Trophoblast cell (in vitro differentiated cells and primary cell): ENCODE results near the gene MAP4K3.
"Not testable (repeated sequence)": the region's sequence is repeated elsewhere in the genome, so short reads cannot be mapped to it uniquely, and the experiment has no call there.

ENCODE experiments used
- DNase-seq, 2 donors: peaks; one replicate each; pipeline ENCODE4 v3.0.0-alpha.2; 2016
- H2AFZ ChIP-seq: 2 replicates; pipeline ENCODE4 v1.6.1; 2013; ENCODE audit warnings: low read length, moderate library complexity, mild to moderate bottlenecking; ENCODE audit not compliant: insufficient read depth, poor library complexity
- H2AK5ac ChIP-seq: 2 replicates; pipeline ENCODE4 v1.6.1; 2013; ENCODE audit warnings: mild to moderate bottlenecking, low read length
- H2BK120ac ChIP-seq: 2 replicates; pipeline ENCODE4 v1.6.1; 2013; ENCODE audit warnings: low read length, mild to moderate bottlenecking, moderate library complexity; ENCODE audit not compliant: insufficient read depth, poor library complexity
- H2BK12ac ChIP-seq: 2 replicates; pipeline ENCODE4 v1.6.1; 2013; ENCODE audit warnings: mild to moderate bottlenecking, low read length, moderate library complexity
- H2BK5ac ChIP-seq: 2 replicates; pipeline ENCODE4 v1.6.1; 2013; ENCODE audit warnings: low read length, low read depth, moderate library complexity, mild to moderate bottlenecking; ENCODE audit not compliant: poor library complexity
- H3K14ac ChIP-seq: 2 replicates; pipeline ENCODE4 v1.6.1; 2013; ENCODE audit warnings: mild to moderate bottlenecking, low read length
- H3K18ac ChIP-seq: 2 replicates; pipeline ENCODE4 v1.6.1; 2013; ENCODE audit warnings: mild to moderate bottlenecking, low read length
- H3K23ac ChIP-seq: 2 replicates; pipeline ENCODE4 v1.6.1; 2013; ENCODE audit warnings: low read length
- H3K27ac ChIP-seq: 2 replicates; pipeline ENCODE4 v1.5.1; 2013; ENCODE audit warnings: low read depth, mild to moderate bottlenecking, inconsistent platforms, low read length, moderate library complexity
- H3K27me3 ChIP-seq: 2 replicates; pipeline ENCODE4 v1.6.1; 2013; ENCODE audit warnings: inconsistent platforms, mild to moderate bottlenecking, low read length, moderate library complexity; ENCODE audit not compliant: insufficient read depth
- H3K36me3 ChIP-seq, 2 experiments: 1 replicate in 1 of 2; 2 replicates in 1 of 2; pipeline ENCODE4 v1.6.1; 2013; ENCODE audit warnings: low read length in 2 of 2, mild to moderate bottlenecking in 2 of 2, moderate library complexity in 1 of 2; ENCODE audit not compliant: insufficient read depth in 2 of 2, control insufficient read depth in 1 of 2
- H3K4ac ChIP-seq: 2 replicates; pipeline ENCODE4 v1.6.1; 2013; ENCODE audit warnings: low read depth, mild to moderate bottlenecking, low read length, moderate library complexity
- H3K4me1 ChIP-seq, 2 experiments: 1 replicate in 1 of 2; 2 replicates in 1 of 2; pipeline ENCODE4 v1.6.1; 2013; ENCODE audit warnings: low read length in 2 of 2, mild to moderate bottlenecking in 2 of 2, moderate library complexity in 1 of 2; ENCODE audit not compliant: insufficient read depth in 2 of 2, control insufficient read depth in 1 of 2
- H3K4me2 ChIP-seq: 2 replicates; pipeline ENCODE4 v1.6.1; 2013; ENCODE audit warnings: inconsistent platforms, mild to moderate bottlenecking, low read length, moderate library complexity
- H3K4me3 ChIP-seq: 2 replicates; pipeline ENCODE4 v1.5.1; 2013; ENCODE audit warnings: mild to moderate bottlenecking, low read depth, low read length, inconsistent platforms
- H3K79me1 ChIP-seq: one replicate; pipeline ENCODE4 v1.6.1; 2013; ENCODE audit warnings: low read length
- H3K79me2 ChIP-seq: 2 replicates; pipeline ENCODE4 v1.6.1; 2013; ENCODE audit warnings: low read length, mild to moderate bottlenecking; ENCODE audit not compliant: control insufficient read depth, insufficient read depth, poor library complexity
- H3K9ac ChIP-seq: 2 replicates; pipeline ENCODE4 v1.6.1; 2013; ENCODE audit warnings: mild to moderate bottlenecking, low read length
- H3K9me3 ChIP-seq: 2 replicates; pipeline ENCODE4 v1.6.1; 2013; ENCODE audit warnings: low read depth, mild to moderate bottlenecking, control low read depth, inconsistent platforms, low read length; ENCODE audit not compliant: insufficient read depth
- H4K12ac ChIP-seq: 2 replicates; pipeline ENCODE4 v1.6.1; 2013; ENCODE audit warnings: low read depth, mild to moderate bottlenecking, low read length, moderate library complexity
- H4K8ac ChIP-seq: 2 replicates; pipeline ENCODE4 v1.6.1; 2013; ENCODE audit warnings: low read depth, mild to moderate bottlenecking, low read length, moderate library complexity
- H4K91ac ChIP-seq: one replicate; pipeline ENCODE4 v1.6.1; 2013; ENCODE audit warnings: low read depth, mild to moderate bottlenecking, low read length, moderate library complexity
- WGBS: extraction: QIAGEN DNeasy Blood & Tissue Kit; methylation state at CpG from one replicate; pipeline ENCODE4 v1.1.7; 2013; ENCODE audit warnings: missing lambda C conversion rate; ENCODE audit not compliant: insufficient read length, insufficient coverage; ENCODE audit errors: extremely low coverage; 5-methylcytosine and 5-hydroxymethylcytosine counted together

Gene MAP4K3

DNA sequence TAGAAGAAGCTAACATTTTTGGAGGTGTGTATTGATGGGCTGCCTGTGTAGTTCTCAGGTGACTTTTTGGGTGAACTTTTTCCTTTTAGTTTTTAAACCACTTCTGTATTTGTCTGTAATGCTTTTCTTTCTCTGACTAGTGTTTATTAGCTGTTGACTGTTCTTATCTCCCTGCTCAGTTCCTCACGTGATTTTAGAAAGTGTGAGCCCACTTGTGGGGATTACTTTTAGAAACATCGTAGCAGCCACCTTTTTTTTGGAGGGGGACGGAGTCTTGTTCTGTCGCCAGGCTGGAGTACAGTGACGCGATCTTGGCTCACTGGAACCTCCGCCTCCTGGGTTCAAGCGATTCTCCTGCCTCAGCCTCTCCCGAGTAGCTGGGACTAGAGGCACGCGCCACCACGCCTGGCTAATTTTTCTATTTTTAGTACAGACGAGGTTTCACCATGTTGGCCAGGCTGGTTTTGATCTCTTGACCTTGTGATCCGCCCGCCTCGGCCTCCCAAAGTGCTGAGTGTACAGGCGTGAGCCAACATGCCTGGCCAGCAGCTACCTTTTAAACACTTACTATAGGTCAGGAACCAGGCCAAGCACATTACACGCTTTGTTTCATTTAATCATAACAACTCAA, 184.1 kb downstream of the MAP4K3 start:
- Histone ChIP-seq H2AK5ac (no peak overlapping the region), H3K9ac (no peak overlapping the region), H3K14ac (no peak overlapping the region), H3K4ac (no peak overlapping the region), H2BK120ac (no peak overlapping the region), H3K4me2 (no peak overlapping the region), H3K23ac (no peak overlapping the region), H2BK5ac (no peak overlapping the region), H4K91ac (no peak overlapping the region), H3K79me2 (no peaks in the 10 kb centered on the region), H2BK12ac (no peak overlapping the region), H3K27me3 (no peaks in the 10 kb centered on the region), H3K18ac (no peak overlapping the region), H3K36me3 (peaks cover 12 to 20% of the 10 kb centered on the region in 2 experiments), H3K4me1 (no peaks in the 10 kb centered on the region), H3K9me3 (no peaks in the 10 kb centered on the region), H3K79me1 (no peaks in the 10 kb centered on the region), H3K27ac (no peak overlapping the region), H3K4me3 (no peak overlapping the region), H4K12ac (no peak overlapping the region), H2AFZ (no peak overlapping the region), H4K8ac (no peak overlapping the region)
- no CpG with 5 or more reads among the region's 18 CpGs for WGBS
- DNase-seq, result no peak

DNA sequence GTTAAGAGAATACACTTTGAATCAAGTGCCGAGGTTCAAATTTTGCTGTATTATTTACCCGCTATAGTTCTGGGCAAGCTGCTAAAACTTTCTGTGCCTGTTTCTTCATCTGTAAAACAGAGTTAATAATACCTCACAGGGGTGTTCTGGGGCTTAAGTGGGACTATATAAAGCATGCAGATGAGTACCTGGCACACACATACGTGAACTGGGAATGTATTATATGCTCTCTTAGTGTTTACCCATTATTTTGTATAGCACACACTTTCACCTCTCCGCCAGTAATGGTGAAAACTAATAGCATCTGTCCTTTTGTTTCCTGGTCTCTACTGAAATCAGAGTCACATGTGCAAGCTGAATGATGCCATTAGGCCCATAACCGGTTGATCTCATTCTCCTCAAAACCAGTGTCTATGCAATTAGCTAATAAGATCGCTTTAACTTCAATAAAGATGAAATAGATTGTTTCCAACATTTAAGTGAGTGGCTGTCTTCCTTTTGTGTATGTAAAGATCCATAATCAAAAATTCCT, 189.5 kb downstream of the MAP4K3 start:
- Histone ChIP-seq H3K14ac (no peak overlapping the region), H3K4me1 (no peaks in the 10 kb centered on the region), H3K4me2 (no peak overlapping the region), H3K9me3 (peaks cover 2% of the 10 kb centered on the region), H2AK5ac (no peak overlapping the region), H4K91ac (no peak overlapping the region), H3K18ac (no peak overlapping the region), H3K79me2 (no peaks in the 10 kb centered on the region), H4K8ac (no peak overlapping the region), H2BK12ac (no peak overlapping the region), H3K4ac (no peak overlapping the region), H2BK120ac (no peak overlapping the region), H4K12ac (no peak overlapping the region), H3K79me1 (no peaks in the 10 kb centered on the region), H3K27me3 (no peaks in the 10 kb centered on the region), H3K23ac (no peak overlapping the region), H2AFZ (no peak overlapping the region), H3K27ac (no peak overlapping the region), H3K36me3 (peaks cover 3 to 5% of the 10 kb centered on the region in 2 experiments), H2BK5ac (no peak overlapping the region), H3K4me3 (no peak overlapping the region), H3K9ac (no peak overlapping the region)
- no CpG with 5 or more reads among the region's 6 CpGs for WGBS
- no peak for DNase-seq

- no peaks in the 10 kb centered on the region for H3K79me2 ChIP-seq
- no peak overlapping the region for H3K4ac ChIP-seq
- H3K79me1 ChIP-seq, result no peaks in the 10 kb centered on the region
- H3K9ac ChIP-seq, result no peak overlapping the region
- no peak overlapping the region for H2BK5ac ChIP-seq
- H3K4me1 ChIP-seq, result no peaks in the 10 kb centered on the region
- peaks cover 2% of the 10 kb centered on the region for H3K9me3 ChIP-seq
- H3K23ac ChIP-seq, result no peak overlapping the region
- H3K4me2 ChIP-seq, result no peak overlapping the region
- WGBS, result no CpG with 5 or more reads among the region's 1 CpG
- no peak overlapping the region for H3K27ac ChIP-seq
- no peak overlapping the region for H2AK5ac ChIP-seq
- H3K18ac ChIP-seq, result no peak overlapping the region
- H4K12ac ChIP-seq, result no peak overlapping the region
- H4K8ac ChIP-seq, result no peak overlapping the region
- H2BK12ac ChIP-seq, result no peak overlapping the region
- no peak for DNase-seq
- H2BK120ac ChIP-seq, result no peak overlapping the region
- no peak overlapping the region for H3K4me3 ChIP-seq
- no peak overlapping the region for H4K91ac ChIP-seq
- H3K27me3 ChIP-seq, result no peaks in the 10 kb centered on the region
- no peak overlapping the region for H2AFZ ChIP-seq
- no peak overlapping the region for H3K14ac ChIP-seq
- H3K36me3 ChIP-seq, result peaks cover 3% of the 10 kb centered on the region in 2 experiments
These were observed 190.6 kb downstream of the MAP4K3 start for GRCh38 chr2:39246382-39246980.

GRCh38 chr2:39244963-39245625, 192.0 kb downstream of the MAP4K3 start:
- peak; percentile 42 to 54 for DNase-seq
- H3K4me1 ChIP-seq, H3K79me2 ChIP-seq, H3K23ac ChIP-seq, H3K14ac ChIP-seq, H2AFZ ChIP-seq, H2BK12ac ChIP-seq, H2AK5ac ChIP-seq, H3K9ac ChIP-seq, H3K27me3 ChIP-seq, H2BK5ac ChIP-seq, H3K18ac ChIP-seq, H2BK120ac ChIP-seq, H3K27ac ChIP-seq, H3K4me3 ChIP-seq, H4K91ac ChIP-seq, H3K4ac ChIP-seq, H4K12ac ChIP-seq, H4K8ac ChIP-seq, H3K36me3 ChIP-seq, H3K79me1 ChIP-seq, H3K9me3 ChIP-seq, H3K4me2 ChIP-seq: not testable (repeated sequence)
- no CpG with 5 or more reads among the region's 31 CpGs for WGBS
